ENCODE data around the gene RBPMS2.

- TF ChIP-seq CTCF (IDR thresholded peaks at IDR 0.05) (no peak), POLR2A (IDR thresholded peaks at IDR 0.05) (no peak)
Measured at GRCh38 chr15:64760056-64760455, 15.3 kb downstream of the RBPMS2 start.

Measured in lower leg skin (tissue), 3 donors.